GM21381 (cell line): ENCODE results near the gene MORN1.

Experiments
- ATAC-seq: cut with Tn5 transposase; IDR thresholded peaks from one replicate; pipeline ENCODE4 v1.9.1; 2021; ENCODE audit warnings: mild to moderate bottlenecking, moderate library complexity; ENCODE audit not compliant: unreplicated experiment

The MORN1 gene

DNA sequence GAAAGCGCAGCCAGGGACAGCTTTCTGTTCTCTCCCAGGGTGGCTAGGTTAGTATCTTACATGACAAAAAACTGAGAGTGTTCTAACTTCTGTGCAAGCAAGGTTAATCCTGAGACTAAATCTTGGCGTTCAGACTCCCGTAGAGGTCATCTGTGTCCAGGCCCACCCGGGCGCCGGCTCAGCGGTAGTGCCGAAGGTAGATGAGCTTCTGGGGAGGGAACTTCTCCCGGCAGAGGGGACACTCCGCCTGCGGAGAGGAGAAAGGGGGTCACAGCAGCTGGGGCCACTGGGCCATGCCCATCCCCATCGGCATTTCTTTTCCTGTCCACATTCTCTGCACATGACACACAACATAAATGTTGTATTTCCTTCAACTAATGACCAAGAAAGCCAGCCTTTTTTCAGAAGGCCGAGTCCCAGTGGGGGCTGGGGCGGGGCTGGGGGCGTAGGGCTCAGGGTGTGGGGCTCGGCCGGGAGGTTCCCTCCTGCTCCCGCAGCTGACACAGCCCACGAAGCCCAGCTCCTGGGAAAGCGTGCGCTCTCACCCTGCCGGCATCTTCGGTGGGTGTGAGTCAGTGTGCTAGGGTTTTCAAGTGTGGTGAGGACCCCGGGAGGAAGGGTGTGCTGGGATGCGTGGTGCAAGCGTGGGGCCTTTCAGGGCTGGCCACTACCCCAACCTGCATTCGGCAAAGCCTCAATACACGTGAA lies 14.4 kb upstream of the MORN1 start:
- no peak for ATAC-seq

- no peak for ATAC-seq
Observed at GRCh38 chr1:2404890-2405511, 13.6 kb upstream of the MORN1 start.

GRCh38 chr1:2404142-2404889 lies 13.0 kb upstream of the MORN1 start:
- ATAC-seq: no peak

GRCh38 chr1:2403273-2403672 lies 11.9 kb upstream of the MORN1 start:
- ATAC-seq: no peak

- ATAC-seq: no peak
Observed at GRCh38 chr1:2402420-2402819, 11.1 kb upstream of the MORN1 start.

DNA sequence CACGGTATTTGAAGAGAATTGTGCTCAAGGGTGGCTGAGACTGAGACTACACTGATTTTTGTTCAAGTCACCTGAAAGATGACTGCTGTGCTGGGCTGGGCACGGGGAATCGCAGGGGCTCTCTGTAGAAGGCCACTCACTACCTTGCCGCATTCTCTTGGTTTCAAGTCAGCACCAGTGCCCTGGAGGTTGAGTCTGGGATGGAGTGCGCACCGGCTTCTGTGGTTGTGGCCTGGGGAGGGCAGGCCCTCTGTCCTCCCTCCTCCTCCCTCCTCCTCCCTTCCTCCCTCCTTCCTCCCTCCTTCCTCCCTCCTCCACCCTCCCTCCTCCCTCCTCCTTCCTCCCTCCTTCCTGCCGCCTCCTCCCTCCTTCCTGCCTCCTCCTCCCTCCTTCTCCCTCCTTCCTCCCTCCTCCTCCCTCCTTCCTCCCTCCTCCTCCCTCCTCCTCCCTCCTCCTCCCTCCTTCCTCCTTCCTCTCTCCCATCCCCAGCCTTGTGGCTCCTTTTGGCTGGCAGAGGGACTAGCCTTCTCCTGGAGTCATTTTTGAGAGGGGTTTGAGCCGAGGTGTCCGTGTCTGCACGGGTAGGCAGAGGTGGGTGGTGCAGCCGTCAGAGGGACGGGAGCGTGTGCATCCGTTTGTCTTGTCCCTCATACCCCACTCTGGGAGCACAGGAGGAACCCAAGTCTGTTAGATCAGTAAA lies 9.7 kb upstream of the MORN1 start:
- ATAC-seq: no peak

DNA sequence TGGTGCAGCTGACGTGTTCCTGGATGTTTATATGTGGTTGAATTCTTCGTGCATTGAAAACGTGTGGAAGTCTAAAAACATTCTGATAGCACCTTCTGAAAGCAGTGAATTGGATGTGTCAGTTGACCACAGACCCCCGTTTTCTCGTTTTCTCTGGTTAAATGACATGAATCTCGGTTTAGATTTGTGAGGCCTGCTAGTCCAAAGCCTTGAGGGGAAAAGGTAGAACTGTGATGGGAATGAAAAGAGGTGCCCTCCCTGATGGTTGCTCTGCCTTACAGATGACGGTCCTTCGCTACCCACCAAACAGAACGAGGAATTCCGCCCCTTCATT lies 9.2 kb upstream of the MORN1 start:
- ATAC-seq: no peak

GRCh38 chr1:2399890-2400575 lies 8.7 kb upstream of the MORN1 start:
- no peak for ATAC-seq

- no peak for ATAC-seq
Observed at GRCh38 chr1:2398871-2399270, 7.5 kb upstream of the MORN1 start.

DNA sequence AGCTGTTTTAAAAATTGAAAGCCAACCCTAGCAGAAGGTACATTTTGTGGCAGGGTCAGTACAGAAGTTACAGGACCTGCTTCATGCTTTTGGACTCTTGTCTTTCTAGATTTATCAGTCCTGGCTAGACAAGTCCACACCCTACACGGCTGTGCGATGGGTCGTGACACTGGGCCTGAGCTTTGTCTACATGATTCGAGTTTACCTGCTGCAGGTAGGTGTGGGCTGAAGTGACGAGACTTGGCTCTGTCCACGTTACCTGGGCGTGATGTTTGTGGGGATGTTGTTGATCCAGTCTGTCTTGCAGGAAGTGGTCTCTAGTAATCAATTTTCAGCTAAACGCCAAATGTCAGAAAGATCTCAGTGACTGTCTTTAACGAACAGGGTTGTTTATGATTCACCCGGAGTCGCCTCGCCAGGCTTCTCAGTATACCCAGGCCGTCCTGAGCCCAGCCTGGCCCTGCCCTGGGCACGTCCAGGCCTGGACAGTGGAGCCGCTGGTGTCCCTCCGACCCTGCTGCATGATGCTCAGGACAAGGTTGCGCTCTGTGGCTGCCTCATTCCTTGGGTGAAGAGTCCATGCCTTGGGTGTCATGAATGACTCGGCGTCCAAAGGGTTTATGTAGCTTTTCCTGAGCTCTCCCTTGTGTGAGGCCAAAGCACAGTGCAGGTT lies 5.8 kb upstream of the MORN1 start:
- ATAC-seq: no peak

GRCh38 chr1:2396476-2396875 lies 5.1 kb upstream of the MORN1 start:
- no peak for ATAC-seq

DNA sequence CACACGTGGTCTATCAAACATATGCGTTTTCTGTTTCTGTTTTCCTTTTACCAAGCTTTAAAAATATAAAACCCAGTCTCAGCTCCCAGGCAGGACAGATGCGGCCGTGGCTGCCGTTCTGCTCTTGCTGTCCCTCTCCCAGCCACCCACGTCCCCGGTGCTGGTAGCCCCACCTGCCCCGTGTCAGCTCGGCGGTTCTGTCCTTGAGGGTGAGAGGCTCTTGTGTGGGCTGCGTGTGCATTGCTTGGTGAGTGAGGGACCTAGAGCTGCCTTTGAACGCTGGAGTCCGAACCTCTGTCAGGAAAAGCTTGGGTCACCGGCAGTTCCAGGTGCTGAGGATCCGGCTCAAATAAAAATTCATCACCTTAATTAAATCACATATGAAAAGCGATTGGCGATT lies 4.7 kb upstream of the MORN1 start:
- no peak for ATAC-seq

DNA sequence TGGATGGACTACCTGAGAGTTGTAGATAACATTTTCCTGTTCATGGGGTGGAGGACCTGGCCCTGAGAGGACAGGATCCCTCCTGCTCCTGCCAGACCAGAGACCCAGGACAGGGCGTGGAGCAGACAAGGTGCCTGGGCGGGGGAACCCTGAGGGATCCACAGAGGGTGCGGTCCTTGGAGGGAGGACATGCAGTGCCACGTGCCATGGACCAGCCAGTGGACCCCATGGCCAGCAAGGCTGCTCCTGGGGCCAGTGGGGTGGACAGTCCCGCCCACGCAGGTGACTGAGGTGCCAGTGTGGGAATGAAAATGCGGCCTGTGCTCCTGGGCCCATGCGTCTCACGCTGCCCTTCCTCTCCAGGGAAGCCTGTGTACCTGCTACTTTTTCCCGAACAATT lies 3.9 kb upstream of the MORN1 start:
- no peak for ATAC-seq

DNA sequence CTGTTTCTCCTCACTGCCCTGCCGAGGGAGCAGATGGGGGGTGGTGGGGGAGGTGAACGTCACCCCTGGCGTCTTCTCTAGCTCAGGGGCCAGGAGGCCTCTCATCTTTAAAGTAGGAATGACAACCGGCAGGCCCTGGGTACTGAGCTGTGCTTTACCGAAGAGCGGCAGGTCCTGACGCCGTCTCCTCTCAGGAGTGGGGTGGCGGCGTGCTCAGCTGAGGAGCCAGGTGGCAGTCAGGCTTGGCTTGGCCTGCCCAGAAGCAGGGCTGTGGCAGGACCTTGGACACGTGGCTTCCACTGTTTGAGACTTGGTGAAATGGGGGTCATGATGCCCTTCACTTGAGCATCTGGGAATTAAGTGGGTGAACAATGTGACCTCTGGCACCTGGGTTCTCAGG lies 3.4 kb upstream of the MORN1 start:
- ATAC-seq: no peak

GRCh38 chr1:2394220-2394619 lies 2.9 kb upstream of the MORN1 start:
- ATAC-seq: no peak

GRCh38 chr1:2393471-2393877 lies 2.1 kb upstream of the MORN1 start:
- ATAC-seq: no peak

- no peak for ATAC-seq
Observed at GRCh38 chr1:2392686-2393085, 1.3 kb upstream of the MORN1 start.

DNA sequence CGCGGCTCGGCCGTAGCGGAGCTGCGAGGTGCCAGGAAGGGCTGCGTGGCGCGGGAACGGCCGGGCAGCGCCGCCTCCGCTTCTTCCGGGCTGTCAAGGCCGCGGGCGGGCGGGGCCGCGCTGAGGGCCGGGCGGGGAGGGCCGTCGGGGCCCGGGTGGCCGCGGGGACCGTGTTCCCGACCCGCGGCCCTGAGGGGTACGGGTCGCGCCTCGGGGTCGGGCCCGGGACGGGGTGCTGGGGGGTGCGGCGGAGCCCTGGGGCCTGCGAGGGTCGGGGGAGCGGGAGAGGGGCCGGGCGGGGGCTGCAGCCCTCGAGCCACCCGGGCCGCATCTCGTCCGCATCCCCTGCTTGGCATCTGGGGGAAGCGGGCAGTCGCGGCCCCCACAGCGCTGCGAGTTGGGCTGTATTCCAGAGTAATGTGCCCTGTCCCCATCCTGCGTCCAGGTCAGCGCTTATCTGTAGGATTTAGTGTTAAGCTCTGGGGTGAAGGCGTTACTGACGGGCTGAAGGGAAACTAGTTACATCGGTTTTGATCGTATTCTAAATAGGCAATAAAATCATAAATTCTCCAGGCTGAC lies 666 bp upstream of the MORN1 start:
- ATAC-seq: peak; percentile 18

DNA sequence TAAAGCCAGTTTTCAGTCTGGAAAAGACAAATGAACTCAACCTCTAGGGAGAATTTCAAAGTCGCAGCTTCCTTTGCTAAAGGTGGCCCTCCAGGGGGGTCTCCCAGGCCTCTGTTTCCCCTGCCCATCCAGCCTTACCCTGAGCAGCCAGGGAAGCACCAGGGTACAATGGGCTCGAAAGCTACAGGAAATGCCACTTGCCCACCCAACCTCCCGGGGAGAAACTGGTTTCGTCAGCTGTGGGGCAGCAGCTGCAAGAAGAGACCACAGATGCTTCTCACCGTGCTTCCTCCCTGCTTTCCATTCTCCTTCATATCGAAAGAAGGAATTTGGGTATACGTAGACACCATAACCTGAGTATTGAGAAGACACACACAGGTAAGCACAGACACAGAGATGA lies 1.7 kb downstream of the MORN1 start:
- ATAC-seq: no peak
